Smooth muscle cell (in vitro differentiated cells): ENCODE results near the gene KRT38. TPM values are rescaled to one million over a fixed set of nuclear protein-coding genes. Genes with fewer than 3 reads are reported as not detected.
A peak's percentile ranks its signal among the peaks of the same experiment; 100 is the strongest.

ENCODE experiments used
- DNase-seq: peaks from one replicate; lab custom pipeline; 2025; ENCODE audit not compliant: unreplicated experiment; lab: John Stamatoyannopoulos, UW
- H2AFZ ChIP-seq: fragments of 200-600 bp; sonication (generic); 2 replicates; pipeline ENCODE4 v1.6.0; 2016; ENCODE audit warnings: antibody characterized with exemption, low read depth, mild to moderate bottlenecking
- H3F3A ChIP-seq: fragments of 200-600 bp; sonication (generic); 2 replicates; pipeline ENCODE4 v1.6.0; 2017; ENCODE audit warnings: antibody characterized with exemption, low read depth
- H3K27ac ChIP-seq: fragments of 200-600 bp; sonication (generic); 2 replicates; pipeline ENCODE4 v1.5.1; 2016; ENCODE audit warnings: low read depth, mild to moderate bottlenecking
- H3K27me3 ChIP-seq: fragments of 200-600 bp; sonication (generic); 2 replicates; pipeline ENCODE4 v1.6.1; 2016; ENCODE audit warnings: low read depth, mild to moderate bottlenecking
- H3K36me3 ChIP-seq: fragments of 200-600 bp; sonication (generic); 2 replicates; pipeline ENCODE4 v1.5.1; 2016; ENCODE audit warnings: low read depth
- H3K4me1 ChIP-seq: fragments of 200-600 bp; sonication (generic); 2 replicates; pipeline ENCODE4 v1.5.1; 2016; ENCODE audit warnings: low read depth
- H3K4me2 ChIP-seq: fragments of 200-600 bp; sonication (generic); 2 replicates; pipeline ENCODE4 v1.6.0; 2016; ENCODE audit warnings: mild to moderate bottlenecking
- H3K4me3 ChIP-seq: fragments of 200-600 bp; sonication (generic); 2 replicates; pipeline ENCODE4 v1.5.1; 2016; ENCODE audit warnings: mild to moderate bottlenecking
- H3K79me2 ChIP-seq: fragments of 200-600 bp; sonication (generic); 2 replicates; pipeline ENCODE4 v1.6.0; 2016; ENCODE audit warnings: low read depth, mild to moderate bottlenecking
- H3K9ac ChIP-seq: fragments of 200-600 bp; sonication (generic); 2 replicates; pipeline ENCODE4 v1.6.0; 2016; ENCODE audit warnings: low read depth
- H3K9me3 ChIP-seq: fragments of 200-600 bp; sonication (generic); replicated peaks from 2 replicates; pipeline ENCODE4 v1.5.1; 2016; ENCODE audit warnings: low read depth
- H4K20me1 ChIP-seq: fragments of 200-600 bp; sonication (generic); 2 replicates; pipeline ENCODE4 v1.6.0; 2016; ENCODE audit warnings: low read depth
- CTCF ChIP-seq: fragments of 200-600 bp; sonication (generic); IDR thresholded peaks from 2 replicates; pipeline ENCODE4 v1.5.1; 2017; ENCODE audit warnings: borderline replicate concordance, mild to moderate bottlenecking, antibody characterized with exemption; ENCODE audit not compliant: insufficient read depth, poor library complexity, severe bottlenecking
- WGBS: methylation state at CpG from one replicate; pipeline ENCODE4 v1.1.7; 2016; ENCODE audit warnings: low lambda C conversion rate; 5-methylcytosine and 5-hydroxymethylcytosine counted together
- polyA plus RNA-seq: library from polyadenylated mRNA; unstranded; fragments of >200 nt; fragmentation: Nextera tagmentation; extraction: Ambion mirVana; gene quantifications from 2 replicates; pipeline ENCODE4 v1.2.1, GENCODE V29; 2016
- total RNA-seq: library from RNA; depleted of rRNA; stranded (reverse); fragments of >200 nt; gene quantifications from 2 replicates; pipeline ENCODE4 v1.2.3, GENCODE V29; 2014

KRT38 gene
- total and polyA plus RNA-seq, 2 experiments from 2014 or later: not detected

- Histone ChIP-seq H3K27me3 (no peaks in the 10 kb centered on the region), H3F3A (peaks cover 9% of the 10 kb centered on the region), H3K27ac (no peak overlapping the region), H3K4me1 (no peaks in the 10 kb centered on the region), H3K79me2 (no peaks in the 10 kb centered on the region), H4K20me1 (no peaks in the 10 kb centered on the region), H3K36me3 (no peaks in the 10 kb centered on the region), H3K9me3 (no peaks in the 10 kb centered on the region), H2AFZ (no peak overlapping the region), H3K4me3 (no peak overlapping the region), H3K9ac (no peak overlapping the region), H3K4me2 (no peak overlapping the region)
- TF ChIP-seq CTCF: no peak
- DNase-seq: no peak
- 96% methylated on average over 10 of the region's 10 CpGs for WGBS
Observed at GRCh38 chr17:41407226-41407625, 33.6 kb downstream of the KRT38 start.

- Histone ChIP-seq H3K79me2 (no peaks in the 10 kb centered on the region), H3K4me2 (no peak overlapping the region), H3K9me3 (no peaks in the 10 kb centered on the region), H3F3A (peaks cover 9% of the 10 kb centered on the region), H3K36me3 (no peaks in the 10 kb centered on the region), H3K4me1 (no peaks in the 10 kb centered on the region), H3K27ac (no peak overlapping the region), H4K20me1 (no peaks in the 10 kb centered on the region), H2AFZ (no peak overlapping the region), H3K27me3 (no peaks in the 10 kb centered on the region), H3K9ac (no peak overlapping the region), H3K4me3 (no peak overlapping the region)
- 78% methylated on average over 5 of the region's 5 CpGs for WGBS
- no peak for TF ChIP-seq CTCF
- no peak for DNase-seq
Observed at GRCh38 chr17:41406205-41406604, 34.6 kb downstream of the KRT38 start.

GRCh38 chr17:41404024-41404671, 36.6 kb downstream of the KRT38 start:
- Histone ChIP-seq H3F3A (peaks cover 9% of the 10 kb centered on the region), H3K9me3 (no peaks in the 10 kb centered on the region), H3K4me1 (no peaks in the 10 kb centered on the region), H2AFZ (no peak overlapping the region), H3K9ac (peak overlapping the region; percentile 81), H4K20me1 (no peaks in the 10 kb centered on the region), H3K4me3 (no peak overlapping the region), H3K27me3 (no peaks in the 10 kb centered on the region), H3K79me2 (no peaks in the 10 kb centered on the region), H3K27ac (peak overlapping the region; percentile 94), H3K4me2 (peak overlapping the region; percentile 61), H3K36me3 (no peaks in the 10 kb centered on the region)
- TF ChIP-seq CTCF: no peak
- WGBS: 31% methylated on average over 7 of the region's 7 CpGs
- no peak for DNase-seq
